Endothelial cell of umbilical vein (primary cell): ENCODE measurements around the gene RAC2.

Experiments used
- CTCF ChIP-seq, 2 donors: IDR thresholded peaks; 1 replicate in 1 of 2; 2 replicates in 1 of 2; pipeline ENCODE4 v1.5.1; 2011; ENCODE audit warnings: low read length in 2 of 2, mild to moderate bottlenecking in 2 of 2, moderate library complexity in 2 of 2, control low read depth in 1 of 2, inconsistent platforms in 1 of 2, low read depth in 1 of 2; ENCODE audit not compliant: insufficient read depth in 1 of 2; ENCODE audit errors: extremely low read depth in 1 of 2
- FOS ChIP-seq: IDR thresholded peaks from 2 replicates; pipeline ENCODE4 v1.6.1; 2011; ENCODE audit warnings: mild to moderate bottlenecking, low read length, moderate library complexity, borderline replicate concordance; ENCODE audit not compliant: insufficient read depth
- POLR2A ChIP-seq: IDR thresholded peaks from 2 replicates; pipeline ENCODE4 v1.6.1; 2012; ENCODE audit warnings: low read depth, mild to moderate bottlenecking, control low read depth, low read length
- TF ChIP-seq, protein P1 (sequence below): IDR thresholded peaks from 2 replicates; pipeline ENCODE4 v1.6.1; 2011; ENCODE audit not compliant: insufficient read depth, insufficient read length

DNA sequence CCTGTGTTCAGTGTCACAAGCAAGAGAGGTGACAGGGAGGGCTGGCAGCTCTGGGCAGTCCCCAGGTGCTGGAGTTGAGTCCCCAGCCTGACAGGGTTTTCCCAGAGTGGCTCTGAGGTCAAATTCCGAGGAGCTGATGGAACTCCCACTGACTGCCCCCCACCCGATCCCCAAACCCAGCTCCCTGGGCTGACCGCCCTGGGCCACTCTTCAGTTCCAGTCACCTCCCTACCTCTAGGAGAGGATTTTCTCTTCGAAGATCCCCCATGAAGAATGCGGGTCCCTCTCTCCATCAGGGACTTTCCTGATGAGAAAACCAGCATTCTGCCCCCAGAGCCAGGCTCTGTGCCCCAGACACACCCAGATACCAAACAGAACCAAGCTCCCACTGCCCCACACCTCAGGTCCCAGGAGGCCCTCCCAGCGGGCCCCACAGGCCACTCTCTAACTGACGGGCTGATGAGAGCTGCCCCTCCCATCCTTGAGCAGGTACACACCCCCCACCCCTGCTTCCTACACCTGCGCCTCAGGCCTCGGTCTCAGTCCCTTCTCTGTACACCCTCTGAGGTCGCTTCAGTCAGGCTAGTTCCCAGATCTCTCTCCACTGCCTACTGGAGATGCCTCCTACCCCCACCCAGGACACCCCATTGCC is 12.1 kb upstream of the RAC2 start:
- TF ChIP-seq POLR2A (no peak), CTCF (IDR thresholded peaks at IDR 0.05; ENCODE audit: extremely low read depth in 1 of 2, insufficient read depth in 1 of 2, low read depth in 1 of 2, low read length in 2 of 2) (no peak), FOS (no peak)
- TF ChIP-seq, protein P1, sequence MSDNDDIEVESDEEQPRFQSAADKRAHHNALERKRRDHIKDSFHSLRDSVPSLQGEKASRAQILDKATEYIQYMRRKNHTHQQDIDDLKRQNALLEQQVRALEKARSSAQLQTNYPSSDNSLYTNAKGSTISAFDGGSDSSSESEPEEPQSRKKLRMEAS, result no peak
